ENCODE data around the gene LARP1B. TPM values are rescaled to one million over a fixed set of nuclear protein-coding genes. Genes with fewer than 3 reads are reported as not detected.
"Not testable (repeated sequence)": the region's sequence is repeated elsewhere in the genome, so short reads cannot be mapped to it uniquely, and the experiment has no call there.

LARP1B gene
- total and polyA plus RNA-seq, 5 donors from 2014 or later: 3.1 to 8.8 (median 3.4) TPM

DNA sequence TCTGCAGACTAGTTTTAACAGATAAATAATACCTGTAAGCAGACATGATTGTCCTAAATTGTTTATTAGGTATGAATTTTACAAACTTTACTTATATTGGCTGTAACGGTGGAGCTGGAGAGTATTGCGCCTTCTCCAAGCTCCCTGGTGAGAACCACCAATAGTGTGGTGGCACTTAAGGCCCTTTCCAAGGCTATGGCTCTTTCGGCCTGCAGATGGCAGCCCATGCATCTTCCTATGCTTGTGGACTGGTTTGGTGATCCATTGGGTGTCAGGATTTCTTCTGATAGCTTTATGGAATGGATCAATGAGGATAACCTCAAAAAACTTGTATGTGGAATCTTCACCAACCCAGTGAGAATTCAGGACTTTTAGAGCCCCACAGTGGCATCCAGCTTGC lies 7.8 kb downstream of the LARP1B start:
- Mint-ChIP-seq H3K4me1 (peaks cover 2 to 10% (median 6%) of the 10 kb centered on the region in 4 donors), H3K27ac (no peak overlapping the region), H3K9me3 (no peaks in the 10 kb centered on the region), H3K27me3 (peaks cover 4% of the 10 kb centered on the region), H3K36me3 (no peaks in the 10 kb centered on the region), H3K4me3 (no peak overlapping the region)
- ATAC-seq (ENCODE audit: low read depth in 2 of 2) (no peak), DNase-seq (peak in 1 of 3 donors; percentile 39)
- no peak overlapping the region for H3K4me3 ChIP-seq (ENCODE audit: low read depth, low read length)
- H3K9me3 ChIP-seq (ENCODE audit: control insufficient read depth in 2 of 2, low read length in 2 of 2): no peaks in the 10 kb centered on the region
- no peaks in the 10 kb centered on the region for H3K27me3 ChIP-seq (ENCODE audit: control insufficient read depth, insufficient read depth, low read length)
- no peaks in the 10 kb centered on the region for H3K4me1 ChIP-seq (ENCODE audit: control insufficient read depth, insufficient read depth, low read length, poor library complexity, severe bottlenecking)
- H3K27ac ChIP-seq (ENCODE audit: insufficient read depth, low read length, poor library complexity, severe bottlenecking): no peak overlapping the region
- H3K36me3 ChIP-seq (ENCODE audit: control insufficient read depth, insufficient read depth, low read length): no peaks in the 10 kb centered on the region

- no peak overlapping the region for H3K27ac Mint-ChIP-seq
- H3K4me3 Mint-ChIP-seq: no peak overlapping the region
- no peaks in the 10 kb centered on the region for H3K9me3 Mint-ChIP-seq
- H3K4me3 ChIP-seq (ENCODE audit: low read depth, low read length): no peak overlapping the region
- peaks cover 21% of the 10 kb centered on the region for H3K36me3 Mint-ChIP-seq
- H3K27me3 Mint-ChIP-seq: no peaks in the 10 kb centered on the region
- H3K9me3 ChIP-seq (ENCODE audit: control insufficient read depth in 2 of 2, low read length in 2 of 2): no peaks in the 10 kb centered on the region
- H3K4me1 Mint-ChIP-seq: peaks cover 0 to 4% (median 0%) of the 10 kb centered on the region in 4 donors
- ATAC-seq (ENCODE audit: low read depth in 2 of 2) (no peak), DNase-seq (no peak)
- H3K36me3 ChIP-seq (ENCODE audit: control insufficient read depth, insufficient read depth, low read length): peaks cover 6% of the 10 kb centered on the region
- no peak overlapping the region for H3K27ac ChIP-seq (ENCODE audit: insufficient read depth, low read length, poor library complexity, severe bottlenecking)
- H3K27me3 ChIP-seq (ENCODE audit: control insufficient read depth, insufficient read depth, low read length): no peaks in the 10 kb centered on the region
- no peaks in the 10 kb centered on the region for H3K4me1 ChIP-seq (ENCODE audit: control insufficient read depth, insufficient read depth, low read length, poor library complexity, severe bottlenecking)
Observed at GRCh38 chr4:128076464-128076863, 15.4 kb downstream of the LARP1B start.

- H3K4me3 Mint-ChIP-seq; H3K4me3 ChIP-seq (ENCODE audit: low read depth, low read length); ATAC-seq (ENCODE audit: low read depth in 2 of 2); H3K9me3 ChIP-seq (ENCODE audit: control insufficient read depth in 2 of 2, low read length in 2 of 2); H3K4me1 Mint-ChIP-seq; H3K27me3 ChIP-seq (ENCODE audit: control insufficient read depth, insufficient read depth, low read length); H3K9me3 Mint-ChIP-seq; H3K36me3 ChIP-seq (ENCODE audit: control insufficient read depth, insufficient read depth, low read length); H3K4me1 ChIP-seq (ENCODE audit: control insufficient read depth, insufficient read depth, low read length, poor library complexity, severe bottlenecking); H3K27ac Mint-ChIP-seq; H3K27ac ChIP-seq (ENCODE audit: insufficient read depth, low read length, poor library complexity, severe bottlenecking); DNase-seq; H3K27me3 Mint-ChIP-seq: not testable (repeated sequence)
- H3K36me3 Mint-ChIP-seq: peaks cover 26% of the 10 kb centered on the region
Observed at GRCh38 chr4:128095293-128095692, 34.2 kb downstream of the LARP1B start.

DNA sequence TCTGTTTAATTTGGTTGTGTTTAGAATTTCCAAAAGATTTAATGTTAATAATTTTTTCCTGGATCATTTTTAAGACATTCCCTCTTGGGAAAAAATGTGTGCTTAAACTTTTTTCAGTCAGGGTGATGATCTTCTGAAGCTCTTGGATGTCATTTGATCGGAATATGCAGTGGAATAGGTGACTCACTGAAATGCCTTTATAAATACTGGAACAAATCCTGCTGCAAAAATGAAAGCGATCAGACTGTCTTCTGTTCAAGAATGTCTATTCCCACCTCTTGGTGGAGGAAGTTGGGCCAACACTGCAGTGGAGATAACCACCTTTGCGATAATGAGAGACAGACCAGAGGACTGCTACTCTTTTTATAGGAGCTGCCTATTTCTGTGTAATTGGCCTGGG lies 46.7 kb downstream of the LARP1B start:
- H3K27ac ChIP-seq (ENCODE audit: insufficient read depth, low read length, poor library complexity, severe bottlenecking): no peak overlapping the region
- Mint-ChIP-seq H3K27me3 (no peaks in the 10 kb centered on the region), H3K27ac (no peak overlapping the region)

DNA sequence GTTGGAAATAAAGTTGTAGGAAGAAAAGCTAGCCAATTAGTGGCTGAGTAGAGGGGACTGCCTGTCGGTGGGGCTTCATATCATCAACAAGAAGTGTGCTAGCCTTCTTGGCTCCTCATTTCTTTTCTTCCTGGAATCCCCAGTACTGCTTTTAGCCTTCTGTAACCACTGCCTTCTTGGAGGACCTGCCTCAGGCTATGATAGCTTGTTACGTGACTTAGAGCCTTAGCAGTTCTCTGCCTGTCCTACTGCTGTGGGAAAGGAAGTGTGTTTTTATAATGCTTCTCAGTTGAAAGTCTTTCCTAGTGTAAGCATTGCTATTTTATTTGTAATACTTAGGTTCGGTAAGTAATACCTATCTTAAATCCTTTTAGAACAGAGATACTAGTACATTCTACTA lies 61.9 kb downstream of the LARP1B start:
- Mint-ChIP-seq H3K4me3 (no peak overlapping the region), H3K36me3 (peaks cover 24% of the 10 kb centered on the region)
- ATAC-seq (ENCODE audit: low read depth in 2 of 2): no peak

More for the DNA sequence above, 46.7 kb downstream of the LARP1B start:
- DNase-seq (no peak), ATAC-seq (ENCODE audit: low read depth in 2 of 2) (no peak)
- Histone ChIP-seq H3K27me3 (ENCODE audit: control insufficient read depth, insufficient read depth, low read length) (no peaks in the 10 kb centered on the region), H3K9me3 (ENCODE audit: control insufficient read depth in 2 of 2, low read length in 2 of 2) (no peaks in the 10 kb centered on the region), H3K4me1 (ENCODE audit: control insufficient read depth, insufficient read depth, low read length, poor library complexity, severe bottlenecking) (no peaks in the 10 kb centered on the region), H3K4me3 (ENCODE audit: low read depth, low read length) (no peak overlapping the region), H3K36me3 (ENCODE audit: control insufficient read depth, insufficient read depth, low read length) (peaks cover 5% of the 10 kb centered on the region)
- Mint-ChIP-seq H3K9me3 (no peaks in the 10 kb centered on the region), H3K36me3 (peaks cover 12% of the 10 kb centered on the region), H3K4me1 (no peaks in the 10 kb centered on the region), H3K4me3 (no peak overlapping the region)

GRCh38 chr4:128130621-128131020 lies 69.5 kb downstream of the LARP1B start:
- Mint-ChIP-seq H3K4me3 (no peak overlapping the region), H3K36me3 (peaks cover 5% of the 10 kb centered on the region), H3K27me3 (no peaks in the 10 kb centered on the region), H3K27ac (no peak overlapping the region), H3K4me1 (no peaks in the 10 kb centered on the region), H3K9me3 (peaks cover 0 to 4% (median 0%) of the 10 kb centered on the region in 7 donors)
- no peak for ATAC-seq (ENCODE audit: low read depth in 2 of 2)
- Histone ChIP-seq H3K27me3 (ENCODE audit: control insufficient read depth, insufficient read depth, low read length) (no peaks in the 10 kb centered on the region), H3K4me1 (ENCODE audit: control insufficient read depth, insufficient read depth, low read length, poor library complexity, severe bottlenecking) (no peaks in the 10 kb centered on the region), H3K27ac (ENCODE audit: insufficient read depth, low read length, poor library complexity, severe bottlenecking) (no peak overlapping the region), H3K36me3 (ENCODE audit: control insufficient read depth, insufficient read depth, low read length) (no peaks in the 10 kb centered on the region), H3K9me3 (ENCODE audit: control insufficient read depth in 2 of 2, low read length in 2 of 2) (no peaks in the 10 kb centered on the region), H3K4me3 (ENCODE audit: low read depth, low read length) (no peak overlapping the region)
- DNase-seq: no peak

More for the DNA sequence above, 61.9 kb downstream of the LARP1B start:
- Histone ChIP-seq H3K36me3 (ENCODE audit: control insufficient read depth, insufficient read depth, low read length) (no peaks in the 10 kb centered on the region), H3K4me3 (ENCODE audit: low read depth, low read length) (no peak overlapping the region), H3K4me1 (ENCODE audit: control insufficient read depth, insufficient read depth, low read length, poor library complexity, severe bottlenecking) (no peaks in the 10 kb centered on the region), H3K27me3 (ENCODE audit: control insufficient read depth, insufficient read depth, low read length) (no peaks in the 10 kb centered on the region), H3K9me3 (ENCODE audit: control insufficient read depth in 2 of 2, low read length in 2 of 2) (no peaks in the 10 kb centered on the region), H3K27ac (ENCODE audit: insufficient read depth, low read length, poor library complexity, severe bottlenecking) (no peak overlapping the region)
- peaks cover 0 to 8% (median under 1%) of the 10 kb centered on the region in 4 donors for H3K4me1 Mint-ChIP-seq
- no peak for DNase-seq
- no peaks in the 10 kb centered on the region for H3K27me3 Mint-ChIP-seq
- no peak overlapping the region for H3K27ac Mint-ChIP-seq
- H3K9me3 Mint-ChIP-seq: peaks cover 0 to 2% (median 0%) of the 10 kb centered on the region in 7 donors

- Mint-ChIP-seq H3K27me3 (no peaks in the 10 kb centered on the region), H3K9me3 (peaks cover 0 to 2% (median 0%) of the 10 kb centered on the region in 7 donors), H3K27ac (no peak overlapping the region), H3K4me3 (no peak overlapping the region), H3K4me1 (no peaks in the 10 kb centered on the region), H3K36me3 (no peaks in the 10 kb centered on the region)
- Histone ChIP-seq H3K4me1 (ENCODE audit: control insufficient read depth, insufficient read depth, low read length, poor library complexity, severe bottlenecking) (no peaks in the 10 kb centered on the region), H3K27ac (ENCODE audit: insufficient read depth, low read length, poor library complexity, severe bottlenecking) (no peak overlapping the region), H3K4me3 (ENCODE audit: low read depth, low read length) (no peak overlapping the region), H3K27me3 (ENCODE audit: control insufficient read depth, insufficient read depth, low read length) (no peaks in the 10 kb centered on the region), H3K9me3 (ENCODE audit: control insufficient read depth in 2 of 2, low read length in 2 of 2) (no peaks in the 10 kb centered on the region), H3K36me3 (ENCODE audit: control insufficient read depth, insufficient read depth, low read length) (no peaks in the 10 kb centered on the region)
- ATAC-seq (ENCODE audit: low read depth in 2 of 2) (no peak), DNase-seq (no peak)
Observed at GRCh38 chr4:128134925-128135324, 73.8 kb downstream of the LARP1B start.

- H3K9me3 Mint-ChIP-seq: peaks cover 0 to 2% (median 0%) of the 10 kb centered on the region in 7 donors
- no peaks in the 10 kb centered on the region for H3K27me3 Mint-ChIP-seq
- H3K4me3 Mint-ChIP-seq: no peak overlapping the region
- Histone ChIP-seq H3K4me1 (ENCODE audit: control insufficient read depth, insufficient read depth, low read length, poor library complexity, severe bottlenecking) (no peaks in the 10 kb centered on the region), H3K27ac (ENCODE audit: insufficient read depth, low read length, poor library complexity, severe bottlenecking) (no peak overlapping the region), H3K9me3 (ENCODE audit: control insufficient read depth in 2 of 2, low read length in 2 of 2) (no peaks in the 10 kb centered on the region), H3K36me3 (ENCODE audit: control insufficient read depth, insufficient read depth, low read length) (no peaks in the 10 kb centered on the region), H3K4me3 (ENCODE audit: low read depth, low read length) (no peak overlapping the region), H3K27me3 (ENCODE audit: control insufficient read depth, insufficient read depth, low read length) (no peaks in the 10 kb centered on the region)
- H3K27ac Mint-ChIP-seq: no peak overlapping the region
- no peaks in the 10 kb centered on the region for H3K4me1 Mint-ChIP-seq
- ATAC-seq (ENCODE audit: low read depth in 2 of 2): no peak
- no peaks in the 10 kb centered on the region for H3K36me3 Mint-ChIP-seq
- no peak for DNase-seq
Observed at GRCh38 chr4:128135391-128135790, 74.3 kb downstream of the LARP1B start.

All from CD4-positive, CD25-positive, alpha-beta regulatory T cell (primary cell).